HepG2 (cell line): Measurements from ENCODE around the gene AWAT1. TPM values are rescaled to one million over a fixed set of nuclear protein-coding genes. Genes with fewer than 3 reads are reported as not detected.

Source experiments
- ARID5B ChIP-seq: IDR thresholded peaks from 2 replicates; pipeline ENCODE4 v1.4.0; 2020; ENCODE audit warnings: mild to moderate bottlenecking, missing genetic modification reagents
- FOXP4 ChIP-seq: sonication (generic); formaldehyde crosslinking; IDR thresholded peaks from 2 replicates; pipeline ENCODE4 v1.4.0; 2020; ENCODE audit warnings: missing genetic modification reagents
- HDAC2 ChIP-seq: sonication (generic); formaldehyde crosslinking; IDR thresholded peaks from 2 replicates; pipeline ENCODE4 v1.4.0; 2020; ENCODE audit warnings: missing genetic modification reagents
- ISX ChIP-seq: sonication (generic); formaldehyde crosslinking; conservative IDR thresholded peaks from 2 replicates; pipeline ENCODE4 v1.5.0; 2020; ENCODE audit warnings: missing genetic modification reagents
- NFIC ChIP-seq: IDR thresholded peaks from 2 replicates; pipeline ENCODE4 v1.6.1; 2012; ENCODE audit warnings: mild to moderate bottlenecking, low read length, inconsistent platforms
- PAXIP1 ChIP-seq: sonication (generic); formaldehyde crosslinking; conservative IDR thresholded peaks from 2 replicates; pipeline ENCODE4 v1.4.0; 2020; ENCODE audit warnings: mild to moderate bottlenecking, missing genetic modification reagents, moderate library complexity
- RXRA ChIP-seq: sonication (generic); formaldehyde crosslinking; IDR thresholded peaks from 2 replicates; pipeline ENCODE4 v1.5.1; 2020; ENCODE audit warnings: missing genetic modification reagents
- SALL1 ChIP-seq: sonication (generic); formaldehyde crosslinking; IDR thresholded peaks from 2 replicates; pipeline ENCODE4 v1.8.0; 2022; ENCODE audit warnings: mild to moderate bottlenecking, missing genetic modification reagents
- SMYD3 ChIP-seq: sonication (generic); formaldehyde crosslinking; IDR thresholded peaks from 2 replicates; pipeline ENCODE4 v1.8.1; 2023; ENCODE audit warnings: mild to moderate bottlenecking, missing genetic modification reagents
- SP5 ChIP-seq: IDR thresholded peaks from 2 replicates; pipeline ENCODE4 v1.6.1; 2016; ENCODE audit warnings: low read depth, borderline replicate concordance
- TBX3 ChIP-seq: fragments of 450-650 bp; IDR thresholded peaks from 2 replicates; pipeline ENCODE4 v1.6.1; 2017; ENCODE audit warnings: antibody characterized with exemption, mild to moderate bottlenecking, inconsistent platforms, borderline replicate concordance
- TCF7 ChIP-seq: sonication (generic); IDR thresholded peaks from 2 replicates; pipeline ENCODE4 v1.6.1; 2016; ENCODE audit warnings: antibody characterized with exemption, low read depth
- ZNF3 ChIP-seq: IDR thresholded peaks from 2 replicates; pipeline ENCODE4 v1.7.0; 2017; ENCODE audit warnings: inconsistent platforms
- ZNF335 ChIP-seq: sonication (generic); formaldehyde crosslinking; IDR thresholded peaks from 2 replicates; pipeline ENCODE4 v1.4.0; 2020; ENCODE audit warnings: missing genetic modification reagents
- ZNF503 ChIP-seq: sonication (generic); formaldehyde crosslinking; IDR thresholded peaks from 2 replicates; pipeline ENCODE4 v1.4.0; 2020; ENCODE audit warnings: missing genetic modification reagents
- ZNF724P ChIP-seq: sonication (generic); formaldehyde crosslinking; IDR thresholded peaks from 2 replicates; pipeline ENCODE4 v1.8.0; 2022; ENCODE audit warnings: missing genetic modification reagents, borderline replicate concordance
- ZNF737 ChIP-seq: sonication (generic); formaldehyde crosslinking; IDR thresholded peaks from 2 replicates; pipeline ENCODE4 v1.5.0; 2020; ENCODE audit warnings: missing genetic modification reagents, mild to moderate bottlenecking, borderline replicate concordance
- polyA plus RNA-seq, 8 experiments: library from polyadenylated mRNA; depleted of rRNA in 3 of 8; stranded (reverse) in 7 of 8; unstranded in 1 of 8; fragments of >200 nt; fragmentation: Illumina TruSeq in 4 of 8; extraction: Trizol in 4 of 8; gene quantifications; 2 replicates each; pipeline versions ENCODE4 v1.2.1 to v1.2.3, GENCODE V29; 2011 to 2016; ENCODE audit warnings: low read depth in 4 of 8, missing spikeins in 1 of 8, mixed read lengths in 1 of 8; ENCODE audit not compliant: insufficient read depth in 1 of 8
- total RNA-seq, 5 experiments: library from RNA; depleted of rRNA; stranded (reverse); fragments of >200 nt; fragmentation: Illumina TruSeq; extraction: Trizol; gene quantifications; 2 replicates each; pipeline ENCODE4 v1.2.3, GENCODE V29; 2016; ENCODE audit warnings: low read depth in 1 of 5

Gene AWAT1
- total and polyA plus RNA-seq, 2 of the 13 experiments (the other 11 are each of a cell fraction or from before 2014, with no cell fraction given) = not detected

- TF ChIP-seq ARID5B (CRISPR knock-in tag) (peak; percentile 73), ZNF503 (CRISPR knock-in tag) (peak; percentile 34; the same call in 1 of the 2 replicates), SALL1 (CRISPR knock-in tag) (peak; percentile 33; the same call in 1 of the 2 replicates), PAXIP1 (CRISPR knock-in tag) (peak; percentile 55), ZNF3 (CRISPR knock-in tag) (no peak), ZNF724P (no peak), HDAC2 (peak; percentile 65), FOXP4 (peak; percentile 48; the same call in 1 of the 2 replicates), SMYD3 (CRISPR knock-in tag) (no peak), TCF7 (peak; percentile 75), NFIC (peak; percentile 65), ISX (no peak), SP5 (CRISPR knock-in tag) (peak; percentile 38; the same call in 1 of the 2 replicates), ZNF737 (no peak), RXRA (peak; percentile 22; the same call in 1 of the 2 replicates), TBX3 (peak; percentile 83), ZNF335 (CRISPR knock-in tag) (no peak)
Measured at GRCh38 chrX:70219938-70220764, 14.3 kb upstream of the AWAT1 start (continued).
